HAP-1 (cell line): ENCODE data around the gene ECSCR.
"Not testable (repeated sequence)": the region's sequence is repeated elsewhere in the genome, so short reads cannot be mapped to it uniquely, and the experiment has no call there.

Experiments
- DNase-seq, 2 experiments: peaks; one replicate each; pipeline ENCODE4 v3.0.0-alpha.2; 2016 to 2020; ENCODE audit warnings: low spot score in 2 of 2
- H3K27me3 ChIP-seq: fragments of 250-450 bp; sonication (Bioruptor Pico); 2 replicates; pipeline ENCODE4 v1.5.1; 2020; ENCODE audit warnings: low read depth, mild to moderate bottlenecking, moderate library complexity
- H3K36me3 ChIP-seq: fragments of 250-450 bp; sonication (Bioruptor Pico); replicated peaks from 2 replicates; pipeline ENCODE4 v1.5.1; 2020; ENCODE audit warnings: mild to moderate bottlenecking
- H3K4me1 ChIP-seq: fragments of 250-450 bp; sonication (Bioruptor Pico); 2 replicates; pipeline ENCODE4 v1.5.1; 2020; ENCODE audit warnings: mild to moderate bottlenecking
- H3K4me3 ChIP-seq: fragments of 250-450 bp; sonication (Bioruptor Pico); 2 replicates; pipeline ENCODE4 v1.5.1; 2020; ENCODE audit warnings: mild to moderate bottlenecking, moderate library complexity
- H3K9me3 ChIP-seq: fragments of 250-450 bp; sonication (Bioruptor Pico); 2 replicates; pipeline ENCODE4 v1.5.1; 2020; ENCODE audit warnings: mild to moderate bottlenecking, moderate library complexity
- in situ Hi-C: fragments of 300-500 bp; cut with MboI; formaldehyde crosslinking; loops from 3 replicates; pipeline ENCODE4 v1.14.3; 2020; ENCODE audit warnings: low sequenced_read_pairs, inconsistent platforms, mixed read lengths

ECSCR gene

GRCh38 chr5:139419226-139420192 lies 43.0 kb downstream of the ECSCR start:
- in situ Hi-C loops = loop anchor here (5.0 to 10.0 kb wide), 2 partner anchors 98 to 195 kb away; no protein-coding TSS in a partner anchor
- Histone ChIP-seq H3K4me1 (peaks cover 12% of the 10 kb centered on the region), H3K36me3 (peaks cover 6% of the 10 kb centered on the region), H3K4me3 (no peak overlapping the region), H3K9me3 (no peaks in the 10 kb centered on the region), H3K27me3 (no peaks in the 10 kb centered on the region)
- peak in 1 of 2 experiments; percentile 6 for DNase-seq

- peaks cover 6% of the 10 kb centered on the region for H3K36me3 ChIP-seq
- H3K4me1 ChIP-seq = peaks cover 14% of the 10 kb centered on the region
- no peak overlapping the region for H3K4me3 ChIP-seq
- no peaks in the 10 kb centered on the region for H3K27me3 ChIP-seq
- in situ Hi-C loops = no loop called here
- no peak for DNase-seq
- no peaks in the 10 kb centered on the region for H3K9me3 ChIP-seq
These were observed 43.8 kb downstream of the ECSCR start for GRCh38 chr5:139418793-139419192.

- H3K27me3 ChIP-seq = no peaks in the 10 kb centered on the region
- H3K4me1 ChIP-seq = peaks cover 14% of the 10 kb centered on the region
- in situ Hi-C loops = no loop called here
- peaks cover 6% of the 10 kb centered on the region for H3K36me3 ChIP-seq
- no peaks in the 10 kb centered on the region for H3K9me3 ChIP-seq
- no peak for DNase-seq
- no peak overlapping the region for H3K4me3 ChIP-seq
These were observed 45.3 kb downstream of the ECSCR start for GRCh38 chr5:139417214-139417613.

DNA sequence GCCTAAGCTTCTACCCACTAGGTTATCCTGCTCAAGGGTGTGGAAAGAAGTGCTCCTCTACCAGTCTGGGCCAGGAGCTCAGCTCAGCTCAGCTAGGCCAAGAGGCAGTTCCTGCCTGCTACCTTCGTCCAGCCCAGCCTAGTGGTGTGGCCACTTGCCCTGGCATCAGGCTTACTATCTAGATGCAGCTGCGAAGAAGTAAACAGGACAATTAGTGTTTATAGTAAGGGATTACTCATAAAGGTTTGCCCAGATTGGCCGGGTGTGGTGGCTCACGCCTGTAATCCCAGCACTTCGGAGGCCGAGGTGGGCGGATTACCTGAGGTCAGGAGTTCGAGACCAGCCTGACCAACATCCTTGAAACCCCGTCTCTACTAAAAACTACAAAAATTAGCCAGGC lies 45.9 kb downstream of the ECSCR start:
- Histone ChIP-seq H3K4me3 (no peak overlapping the region), H3K4me1 (peaks cover 14% of the 10 kb centered on the region), H3K27me3 (no peaks in the 10 kb centered on the region), H3K36me3 (peaks cover 6% of the 10 kb centered on the region), H3K9me3 (no peaks in the 10 kb centered on the region)
- in situ Hi-C loops = no loop called here
- DNase-seq = no peak

DNA sequence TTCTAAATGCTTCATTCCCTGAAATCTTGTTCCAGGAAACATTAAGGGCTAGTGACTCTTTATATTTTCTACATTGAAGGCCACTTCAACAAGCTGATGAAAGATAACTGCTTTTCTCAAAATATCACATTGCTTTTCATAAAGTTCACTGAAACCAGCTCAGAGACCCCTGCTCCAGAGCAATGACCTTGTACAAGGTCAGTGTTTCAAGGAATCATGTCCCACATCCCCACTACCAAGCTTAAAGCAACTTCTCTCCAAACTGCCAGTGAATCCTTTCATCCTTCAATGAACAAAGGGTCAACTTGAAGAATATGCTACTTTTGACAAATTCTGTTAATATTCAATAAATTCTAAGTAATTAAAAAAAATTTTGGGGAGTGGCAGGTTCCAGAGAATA lies 46.7 kb downstream of the ECSCR start:
- no peak overlapping the region for H3K4me3 ChIP-seq
- no peak for DNase-seq
- no peaks in the 10 kb centered on the region for H3K9me3 ChIP-seq
- peaks cover 6% of the 10 kb centered on the region for H3K36me3 ChIP-seq
- peaks cover 14% of the 10 kb centered on the region for H3K4me1 ChIP-seq
- no peaks in the 10 kb centered on the region for H3K27me3 ChIP-seq
- in situ Hi-C loops = no loop called here

DNA sequence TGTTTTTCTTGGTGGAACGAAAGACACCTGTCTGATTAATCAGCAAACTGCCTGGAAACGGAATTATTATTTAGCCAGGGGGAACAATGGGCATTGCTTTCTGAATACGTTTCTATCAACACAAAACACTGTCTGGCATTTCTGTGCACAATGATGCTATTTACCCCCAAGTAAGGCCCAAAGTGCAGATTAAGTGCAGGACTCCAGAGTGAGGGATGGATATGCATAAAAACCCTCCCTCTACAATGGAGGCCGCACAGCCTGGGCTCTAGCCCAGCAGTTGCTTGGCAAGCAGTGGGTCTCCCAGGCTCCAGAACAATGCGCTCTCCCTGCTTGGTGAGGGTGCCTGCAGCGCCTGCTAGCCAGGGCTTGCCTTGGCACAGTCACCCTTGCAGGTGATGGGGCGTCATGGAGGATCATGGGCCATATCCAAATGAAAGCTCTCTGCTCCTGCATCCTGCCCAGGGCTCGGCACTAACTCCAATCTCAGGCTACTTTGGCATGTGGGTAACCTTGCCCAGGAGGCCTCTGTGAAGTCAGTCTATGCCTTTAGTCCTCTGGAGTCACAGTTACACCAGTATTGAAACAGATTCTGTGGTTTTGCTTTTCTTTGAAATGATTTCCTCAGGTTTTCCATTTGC lies 47.2 kb downstream of the ECSCR start:
- in situ Hi-C loops = no loop called here
- Histone ChIP-seq H3K27me3 (no peaks in the 10 kb centered on the region), H3K4me1 (peaks cover 14% of the 10 kb centered on the region), H3K9me3 (no peaks in the 10 kb centered on the region), H3K4me3 (no peak overlapping the region), H3K36me3 (peaks cover 6% of the 10 kb centered on the region)
- DNase-seq = peak; percentile 66 to 69

DNA sequence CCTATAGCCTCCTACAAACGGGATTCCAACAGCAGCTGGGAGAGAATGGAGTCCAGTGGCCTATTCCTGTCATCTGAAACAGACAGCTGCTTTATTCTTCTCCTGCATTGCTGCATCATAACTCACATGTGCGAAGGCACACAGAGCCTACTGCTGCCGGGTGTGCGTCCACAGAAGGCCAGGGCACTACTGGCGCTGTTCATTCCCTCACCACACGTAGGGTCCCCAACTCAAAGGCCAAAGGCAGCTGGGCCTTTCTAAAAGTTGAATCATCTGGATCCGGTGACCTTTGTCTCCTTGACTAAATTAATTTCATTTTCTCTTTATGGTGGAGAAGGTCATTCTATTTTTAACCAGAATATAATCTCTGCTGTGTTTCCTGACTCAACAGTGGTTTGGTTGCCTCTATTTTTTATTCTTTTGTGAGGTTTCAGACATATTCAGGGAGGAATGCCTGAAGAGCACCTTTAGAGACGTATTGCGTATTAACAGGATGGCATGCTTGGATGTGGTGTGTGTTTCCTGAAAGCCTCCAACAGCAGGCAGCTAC lies 47.9 kb downstream of the ECSCR start:
- peaks cover 6% of the 10 kb centered on the region for H3K36me3 ChIP-seq
- H3K27me3 ChIP-seq = no peaks in the 10 kb centered on the region
- peaks cover 14% of the 10 kb centered on the region for H3K4me1 ChIP-seq
- no peak for DNase-seq
- H3K9me3 ChIP-seq = no peaks in the 10 kb centered on the region
- no peak overlapping the region for H3K4me3 ChIP-seq
- in situ Hi-C loops = no loop called here

- no peaks in the 10 kb centered on the region for H3K9me3 ChIP-seq
- H3K36me3 ChIP-seq = peaks cover 6% of the 10 kb centered on the region
- H3K27me3 ChIP-seq = no peaks in the 10 kb centered on the region
- in situ Hi-C loops = no loop called here
- DNase-seq = no peak
- H3K4me1 ChIP-seq = peaks cover 14% of the 10 kb centered on the region
- no peak overlapping the region for H3K4me3 ChIP-seq
These were observed 48.6 kb downstream of the ECSCR start for GRCh38 chr5:139413963-139414362.

DNA sequence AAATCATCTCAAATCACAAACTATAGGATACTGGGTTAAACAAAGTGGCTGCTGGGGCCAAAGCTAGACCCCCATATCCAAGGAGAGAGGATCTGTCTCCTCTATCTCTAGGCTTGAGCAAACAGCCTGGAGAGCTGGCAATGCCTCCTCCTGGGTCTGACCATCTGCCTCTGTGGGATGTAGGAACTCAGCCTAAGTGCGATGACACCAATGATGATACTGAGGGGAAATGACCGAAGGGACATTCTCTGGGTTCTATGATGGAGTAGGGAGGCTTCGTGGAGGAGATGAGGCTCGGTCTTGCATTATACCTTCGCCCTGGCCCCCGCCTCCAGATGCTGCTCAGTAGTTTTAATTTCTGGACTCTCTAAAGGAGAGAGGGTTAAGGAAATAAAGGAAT lies 49.4 kb downstream of the ECSCR start:
- Histone ChIP-seq H3K27me3 (no peaks in the 10 kb centered on the region), H3K9me3 (no peaks in the 10 kb centered on the region), H3K36me3 (peaks cover 6% of the 10 kb centered on the region), H3K4me1 (peaks cover 14% of the 10 kb centered on the region), H3K4me3 (no peak overlapping the region)
- DNase-seq = no peak
- in situ Hi-C loops = no loop called here

DNA sequence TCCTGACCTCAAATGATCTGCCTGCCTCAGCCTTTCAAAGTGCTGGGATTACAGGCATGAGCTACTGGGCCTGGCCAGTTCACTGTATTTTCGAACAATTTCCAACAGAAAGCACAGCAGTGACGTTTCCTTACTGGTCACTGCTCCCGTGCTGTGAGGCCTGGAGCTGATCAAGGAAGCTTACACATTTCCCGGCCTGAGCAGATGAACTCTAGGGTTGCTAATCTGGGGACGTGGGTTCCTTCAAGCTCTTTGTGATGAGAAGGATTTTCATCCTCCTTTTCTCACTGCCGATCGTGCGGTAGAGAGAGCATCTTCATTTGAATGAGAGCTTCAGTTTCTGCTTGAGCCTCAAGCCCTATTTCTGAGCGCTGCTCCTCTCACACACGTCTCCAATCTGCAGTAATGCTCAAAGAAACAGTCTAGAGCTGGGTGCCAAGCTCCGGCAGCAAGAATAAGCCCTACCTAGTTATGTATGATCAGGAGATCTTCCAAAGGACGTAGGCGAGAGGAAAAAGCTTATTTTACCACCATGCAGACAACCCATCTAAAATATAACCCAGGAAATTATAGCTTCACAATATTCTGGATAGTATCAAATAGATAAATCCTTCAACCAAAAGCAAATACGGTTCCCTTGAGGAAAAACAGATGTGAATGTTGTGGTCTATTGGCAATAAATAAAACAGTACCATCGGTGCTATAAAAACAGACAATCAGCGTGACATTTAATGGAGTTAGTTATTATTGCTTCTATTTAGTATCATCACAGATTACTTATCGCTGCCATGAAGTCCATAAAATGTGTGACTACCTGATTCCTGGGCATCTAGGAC lies 51.3 kb downstream of the ECSCR start:
- no peaks in the 10 kb centered on the region; the same call in 1 of the 2 replicates for H3K36me3 ChIP-seq
- H3K4me3 ChIP-seq = no peak overlapping the region
- in situ Hi-C loops = no loop called here
- H3K27me3 ChIP-seq = no peaks in the 10 kb centered on the region
- H3K9me3 ChIP-seq = no peaks in the 10 kb centered on the region
- H3K4me1 ChIP-seq = peaks cover 14% of the 10 kb centered on the region
- DNase-seq = no peak

DNA sequence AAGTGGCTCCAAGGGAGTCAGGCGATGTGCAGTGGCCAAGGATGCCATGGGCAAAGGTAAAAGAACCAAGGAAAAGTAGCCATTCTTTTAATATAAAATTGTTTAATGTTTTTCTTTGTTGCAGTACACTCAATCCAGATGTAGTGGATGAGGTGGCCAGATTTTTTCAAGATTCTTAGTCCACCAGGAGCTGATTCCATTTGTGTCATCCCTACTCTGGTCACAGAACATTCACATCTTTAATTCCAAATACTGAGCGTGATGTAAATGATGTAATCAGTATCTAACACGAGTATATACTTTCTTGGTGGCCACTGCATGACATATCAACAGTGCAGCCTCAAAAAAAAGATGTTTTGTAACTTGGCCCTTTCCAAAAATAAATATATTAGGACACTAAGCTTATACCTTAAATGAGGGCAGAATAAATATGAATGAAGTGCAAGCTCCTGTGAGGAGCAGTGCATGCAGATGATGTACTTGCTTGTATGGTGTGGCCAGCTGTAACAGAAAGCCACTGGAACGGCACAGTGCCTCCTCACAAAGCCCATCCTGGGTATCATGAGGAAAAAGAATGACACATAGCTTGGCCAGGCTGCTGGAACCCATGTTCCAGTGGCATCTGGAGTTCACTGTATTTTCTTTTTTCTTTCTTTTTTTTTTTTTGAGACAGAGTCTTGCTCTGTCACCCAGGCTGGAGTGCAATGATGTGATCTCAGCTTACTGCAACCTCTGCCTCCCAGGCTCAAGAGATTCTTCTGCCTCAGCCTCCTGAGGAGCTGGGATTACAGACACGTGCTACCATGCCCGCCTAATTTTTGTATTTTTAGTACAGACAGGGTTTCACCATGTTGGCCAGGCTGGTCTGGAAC lies 52.2 kb downstream of the ECSCR start:
- Histone ChIP-seq H3K27me3 (no peaks in the 10 kb centered on the region), H3K36me3 (no peaks in the 10 kb centered on the region), H3K4me3 (no peak overlapping the region), H3K9me3 (no peaks in the 10 kb centered on the region), H3K4me1 (peaks cover 11% of the 10 kb centered on the region)
- in situ Hi-C loops = no loop called here
- DNase-seq = no peak

DNA sequence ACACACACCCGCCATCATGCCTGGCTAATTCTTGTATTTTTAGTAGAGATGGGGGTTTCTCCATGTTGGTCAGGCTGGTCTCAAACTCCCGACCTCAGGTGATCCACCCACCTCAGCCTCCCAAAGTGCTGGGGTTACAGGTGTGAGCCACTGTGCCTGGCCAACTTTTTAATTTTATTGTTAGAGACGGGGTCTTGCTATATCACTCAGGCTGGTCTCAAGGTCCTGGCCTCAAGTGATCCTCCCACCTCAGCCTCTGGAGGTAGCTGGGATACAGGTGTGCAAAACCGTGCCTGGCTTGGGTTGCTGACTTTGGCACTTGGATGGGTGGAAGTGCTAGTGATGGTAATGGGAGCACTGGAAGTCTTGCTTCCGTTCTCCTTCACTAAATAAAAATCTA lies 53.4 kb downstream of the ECSCR start:
- H3K9me3 ChIP-seq, H3K27me3 ChIP-seq, H3K36me3 ChIP-seq, DNase-seq, H3K4me3 ChIP-seq, in situ Hi-C loops, H3K4me1 ChIP-seq: not testable (repeated sequence)

DNA sequence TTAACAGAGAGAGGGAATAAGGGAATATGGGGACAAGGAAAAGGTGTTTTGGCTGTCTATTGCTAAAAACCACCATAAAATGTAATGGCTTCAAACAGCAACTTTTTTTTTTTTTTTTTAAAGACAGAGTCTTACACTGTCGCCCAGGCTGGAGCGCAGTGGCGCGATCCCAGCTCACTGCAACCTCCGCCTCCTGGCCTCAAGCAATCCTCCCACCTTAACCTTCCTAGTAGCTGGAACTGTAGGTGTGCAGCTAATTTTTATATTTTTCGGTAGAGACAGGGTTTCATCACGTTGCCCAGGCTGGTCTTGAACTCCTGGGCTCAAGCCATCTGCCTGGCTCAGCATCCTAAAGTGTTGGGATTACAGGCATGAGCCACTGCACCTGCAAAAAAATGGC lies 54.4 kb downstream of the ECSCR start:
- in situ Hi-C loops = no loop called here
- H3K4me1 ChIP-seq = peaks cover 9% of the 10 kb centered on the region

More for the DNA sequence above, 54.4 kb downstream of the ECSCR start:
- H3K4me3 ChIP-seq = no peak overlapping the region
- H3K27me3 ChIP-seq = no peaks in the 10 kb centered on the region
- no peaks in the 10 kb centered on the region for H3K9me3 ChIP-seq
- DNase-seq = no peak
- no peaks in the 10 kb centered on the region for H3K36me3 ChIP-seq
